GM23248 (cell line): ENCODE measurements around the gene COPZ2. TPM values are rescaled to one million over a fixed set of nuclear protein-coding genes. Genes with fewer than 3 reads are reported as not detected.

Source experiments
- DNase-seq: peaks from one replicate; pipeline ENCODE4 v3.0.0-alpha.2; 2015
- H2AFZ ChIP-seq: fragments of 200-600 bp; sonication (generic); 2 replicates; pipeline ENCODE4 v1.6.1; 2016; ENCODE audit warnings: antibody characterized with exemption
- H3F3A ChIP-seq: fragments of 200-600 bp; sonication (generic); 2 replicates; pipeline ENCODE4 v1.6.1; 2016; ENCODE audit warnings: mild to moderate bottlenecking, antibody characterized with exemption, mixed run types; ENCODE audit not compliant: insufficient read depth
- H3K27ac ChIP-seq: fragments of 200-600 bp; sonication (generic); 2 replicates; pipeline ENCODE4 v1.5.1; 2016; ENCODE audit warnings: mild to moderate bottlenecking
- H3K27me3 ChIP-seq: fragments of 200-600 bp; sonication (generic); replicated peaks from 2 replicates; pipeline ENCODE4 v1.6.1; 2016; ENCODE audit warnings: mild to moderate bottlenecking; ENCODE audit not compliant: insufficient read depth
- H3K36me3 ChIP-seq: fragments of 200-600 bp; sonication (generic); 2 replicates; pipeline ENCODE4 v1.6.1; 2016; ENCODE audit warnings: low read depth, mild to moderate bottlenecking
- H3K4me1 ChIP-seq: fragments of 200-600 bp; sonication (generic); 2 replicates; pipeline ENCODE4 v1.6.1; 2016; ENCODE audit warnings: mild to moderate bottlenecking; ENCODE audit not compliant: insufficient read depth
- H3K4me2 ChIP-seq: fragments of 200-600 bp; sonication (generic); one replicate; pipeline ENCODE4 v1.6.1; 2016; ENCODE audit warnings: mild to moderate bottlenecking; ENCODE audit not compliant: unreplicated experiment
- H3K4me3 ChIP-seq: fragments of 200-600 bp; sonication (generic); 2 replicates; pipeline ENCODE4 v1.5.1; 2016; ENCODE audit warnings: mild to moderate bottlenecking
- H3K79me2 ChIP-seq: fragments of 200-600 bp; sonication (generic); 2 replicates; pipeline ENCODE4 v1.6.1; 2016; ENCODE audit warnings: mild to moderate bottlenecking; ENCODE audit not compliant: insufficient read depth
- H3K9ac ChIP-seq: fragments of 200-600 bp; sonication (generic); 2 replicates; pipeline ENCODE4 v1.6.1; 2016; ENCODE audit warnings: mild to moderate bottlenecking
- H3K9me2 ChIP-seq: fragments of 200-600 bp; sonication (generic); 2 replicates; pipeline ENCODE4 v1.6.1; 2016; ENCODE audit warnings: mixed run types, mild to moderate bottlenecking, moderate library complexity; ENCODE audit not compliant: insufficient read depth
- H3K9me3 ChIP-seq: fragments of 200-600 bp; sonication (generic); one replicate; pipeline ENCODE4 v1.6.1; 2017; ENCODE audit warnings: low read depth
- H4K20me1 ChIP-seq: fragments of 200-600 bp; sonication (generic); 2 replicates; pipeline ENCODE4 v1.6.0; 2016; ENCODE audit not compliant: insufficient read depth
- EZH2 ChIP-seq: fragments of 200-600 bp; sonication (generic); IDR thresholded peaks from 2 replicates; pipeline ENCODE4 v1.6.1; 2018; ENCODE audit warnings: antibody characterized with exemption, mild to moderate bottlenecking; ENCODE audit not compliant: insufficient read depth, poor library complexity, severe bottlenecking
- EZH2phosphoT487 ChIP-seq: fragments of 200-600 bp; sonication (generic); IDR thresholded peaks from 2 replicates; pipeline ENCODE4 v1.6.1; 2018; ENCODE audit warnings: antibody characterized with exemption, moderate library complexity, mild to moderate bottlenecking, low read depth; ENCODE audit not compliant: insufficient read depth
- WGBS, 2 experiments: methylation state at CpG; one replicate each; pipeline ENCODE4 v1.1.6; 2015 to 2017; ENCODE audit warnings: low lambda C conversion rate in 2 of 2, low coverage in 1 of 2; ENCODE audit errors: missing lambda C conversion rate in 2 of 2; 5-methylcytosine and 5-hydroxymethylcytosine counted together
- in situ Hi-C: fragments of 300-500 bp; cut with MboI; formaldehyde crosslinking; loops from 2 replicates; pipeline ENCODE4 v1.15.0; 2020
- polyA plus RNA-seq: library from polyadenylated mRNA; unstranded; fragments of >200 nt; fragmentation: Nextera tagmentation; extraction: Ambion mirVana; gene quantifications from 2 replicates; pipeline ENCODE4 v1.2.1, GENCODE V29; 2016
- total RNA-seq: library from RNA; depleted of rRNA; stranded (reverse); fragments of >200 nt; shearing (Covaris generic); gene quantifications from 2 replicates; pipeline ENCODE4 v1.2.3, GENCODE V29; 2014

The COPZ2 gene
- total and polyA plus RNA-seq, 2 experiments from 2014 or later, result 148 to 399 TPM

DNA sequence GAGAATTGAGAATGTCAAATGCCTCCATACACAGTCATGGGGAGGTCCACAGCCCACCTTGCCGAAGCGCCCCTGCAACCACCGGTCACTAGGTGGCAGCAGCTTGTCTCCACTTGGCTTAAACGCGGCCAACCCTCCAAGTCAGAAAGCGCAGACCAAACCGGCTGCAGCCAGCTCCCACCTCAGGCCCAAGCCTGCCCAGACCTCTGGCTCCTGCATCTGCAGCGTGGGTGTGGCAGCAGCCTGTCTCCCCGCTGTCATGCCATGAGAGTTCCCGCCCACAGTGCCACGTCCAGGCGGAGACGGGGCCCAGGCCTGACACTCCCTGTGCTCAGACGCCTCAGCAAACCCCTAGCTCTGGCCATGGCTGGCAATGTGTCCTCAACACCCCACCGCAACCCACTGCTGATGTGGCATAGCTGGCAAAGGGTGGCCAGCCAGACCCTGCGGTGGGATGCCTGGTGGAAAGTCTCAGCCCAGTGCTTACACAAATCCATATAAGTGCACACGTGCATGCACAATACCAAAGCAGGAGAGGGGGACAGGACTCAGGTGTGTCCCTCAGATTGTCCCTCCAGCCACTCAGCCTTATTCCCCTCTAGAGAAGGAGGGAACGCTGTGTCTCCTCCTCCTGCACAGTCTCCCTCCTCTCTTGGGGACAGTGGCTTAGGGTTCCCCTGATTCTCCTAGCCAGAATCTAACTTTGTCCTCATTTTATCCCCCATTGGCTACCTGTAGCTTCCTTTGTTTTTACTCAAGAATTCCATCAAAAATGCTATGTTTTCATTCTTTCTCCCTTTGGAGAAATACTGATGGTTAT is 10.9 kb downstream of the COPZ2 start:
- Histone ChIP-seq H3K9ac (peak overlapping the region; percentile 93), H3K9me3 (no peaks in the 10 kb centered on the region), H3F3A (peaks cover 46% of the 10 kb centered on the region), H3K79me2 (no peaks in the 10 kb centered on the region), H3K36me3 (no peaks in the 10 kb centered on the region), H3K4me1 (peaks cover 39% of the 10 kb centered on the region), H3K27ac (peak overlapping the region; percentile 98), H3K27me3 (no peaks in the 10 kb centered on the region), H3K4me3 (peak overlapping the region; percentile 73), H2AFZ (peak overlapping the region; percentile 33; the same call in 1 of the 2 replicates), H4K20me1 (no peaks in the 10 kb centered on the region), H3K9me2 (no peaks in the 10 kb centered on the region), H3K4me2 (peak overlapping the region; percentile 91)
- TF ChIP-seq EZH2phosphoT487, result no peak
- TF ChIP-seq EZH2, result no peak
- 9% methylated on average over 17 to 18 of the region's 18 CpGs for WGBS, 2 experiments
- in situ Hi-C loops, result loop anchor here (5.0 kb wide), 1 partner anchor 46 kb away; no protein-coding TSS in a partner anchor
- peak; percentile 99 for DNase-seq

DNA sequence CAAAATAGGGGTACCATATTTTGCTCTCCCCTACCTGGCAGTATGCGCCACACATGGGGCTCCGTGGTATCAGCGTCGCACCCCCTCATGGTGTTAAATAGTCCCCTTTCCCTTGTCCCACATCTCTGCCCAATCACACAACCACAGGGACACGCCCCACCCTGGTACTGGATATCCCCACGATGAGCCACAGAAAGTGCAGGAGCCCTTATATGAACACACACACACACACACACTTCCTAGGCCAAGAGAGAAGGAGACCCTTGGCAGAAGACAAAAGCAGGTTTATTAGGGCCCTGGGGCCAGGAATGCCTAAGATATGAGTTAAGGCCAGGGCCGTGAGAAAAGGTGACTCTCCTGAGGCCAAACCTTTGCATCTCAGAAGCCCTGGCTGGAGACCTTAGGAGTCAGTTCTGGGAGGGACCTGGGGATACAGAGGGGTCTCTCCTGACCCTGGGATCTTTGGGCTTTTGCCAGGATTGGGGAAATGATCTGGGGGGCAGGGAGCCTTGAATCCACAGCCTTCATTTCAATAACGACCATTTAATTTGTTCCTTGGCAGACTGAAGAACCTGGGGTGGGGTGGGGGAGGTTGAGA is 11.6 kb downstream of the COPZ2 start:
- Histone ChIP-seq H3K79me2 (no peaks in the 10 kb centered on the region), H3K9me3 (no peaks in the 10 kb centered on the region), H4K20me1 (no peaks in the 10 kb centered on the region), H3K9me2 (no peaks in the 10 kb centered on the region), H3K4me1 (peaks cover 34% of the 10 kb centered on the region), H3K36me3 (no peaks in the 10 kb centered on the region), H3K4me2 (peak overlapping the region; percentile 91), H3K9ac (peak overlapping the region; percentile 93), H2AFZ (0 out of 2 replicates have a peak overlapping the region, but pooled peaks have one; percentile 66), H3F3A (peaks cover 38% of the 10 kb centered on the region), H3K4me3 (peak overlapping the region; percentile 73), H3K27me3 (no peaks in the 10 kb centered on the region), H3K27ac (peak overlapping the region; percentile 98)
- DNase-seq, result peak; percentile 68
- in situ Hi-C loops, result loop anchor here (5.0 kb wide), 1 partner anchor 46 kb away; no protein-coding TSS in a partner anchor
- TF ChIP-seq EZH2phosphoT487 (no peak), EZH2 (no peak)
- WGBS, 2 experiments, result 10 to 12% methylated on average over 8 of the region's 8 CpGs

DNA sequence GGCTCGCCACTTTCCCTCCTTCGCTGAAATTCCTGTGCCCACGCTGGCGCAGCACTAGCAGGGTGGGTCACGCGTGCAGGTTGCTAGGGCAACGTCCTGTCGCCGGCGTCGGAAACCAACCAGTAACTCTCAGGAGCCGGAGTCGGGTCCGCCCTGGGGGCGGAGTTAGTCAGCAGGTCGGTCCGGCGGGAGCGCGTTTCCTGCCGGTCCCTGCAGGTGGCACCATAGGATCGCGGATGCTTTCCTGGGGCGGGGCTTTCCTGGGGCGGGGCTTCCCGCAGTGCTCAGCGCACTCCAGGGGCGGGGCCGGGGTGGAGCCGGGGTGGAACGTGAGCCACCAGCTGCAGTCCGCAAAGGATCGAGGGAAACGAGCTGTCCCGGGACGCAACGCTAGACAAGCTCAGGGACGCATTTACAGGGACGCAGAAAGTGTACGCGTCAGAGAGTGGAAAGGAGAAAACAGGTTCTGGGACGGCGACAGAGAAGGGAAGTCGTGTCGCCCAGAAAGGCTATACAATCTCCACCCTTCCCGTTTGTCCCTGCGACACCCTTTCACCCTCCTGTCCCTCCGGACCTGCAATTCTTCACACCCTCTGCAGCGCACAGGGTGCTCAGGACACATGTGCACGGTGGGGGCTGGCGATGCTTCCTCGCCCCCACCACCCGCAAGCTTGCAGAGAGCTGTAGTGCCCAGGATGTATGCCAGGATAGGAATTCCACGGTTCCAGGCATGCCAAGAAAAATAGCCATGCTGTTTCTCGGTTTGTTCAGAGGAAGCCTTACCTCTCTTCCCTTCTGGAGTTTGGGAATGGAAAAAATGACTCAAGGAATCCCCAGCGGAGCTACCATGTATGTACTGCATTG is 12.3 kb downstream of the COPZ2 start:
- H3K36me3 ChIP-seq, result no peaks in the 10 kb centered on the region
- no peaks in the 10 kb centered on the region for H3K79me2 ChIP-seq
- no peaks in the 10 kb centered on the region for H3K9me2 ChIP-seq
- peak overlapping the region; percentile 98 for H3K27ac ChIP-seq
- H3K9me3 ChIP-seq, result no peaks in the 10 kb centered on the region
- H3K4me1 ChIP-seq, result peaks cover 27% of the 10 kb centered on the region
- in situ Hi-C loops, result loop anchor here (5.0 kb wide), 1 partner anchor 47 kb away; no protein-coding TSS in a partner anchor
- H3K4me3 ChIP-seq, result peak overlapping the region; percentile 78
- H4K20me1 ChIP-seq, result no peaks in the 10 kb centered on the region
- 1% methylated on average over 39 to 53 of the region's 56 CpGs for WGBS, 2 experiments
- peak; percentile 99 for DNase-seq
- peaks cover 33% of the 10 kb centered on the region for H3F3A ChIP-seq
- H2AFZ ChIP-seq, result peak overlapping the region; percentile 77
- peak overlapping the region; percentile 93 for H3K9ac ChIP-seq
- TF ChIP-seq EZH2 (no peak), EZH2phosphoT487 (no peak)
- H3K4me2 ChIP-seq, result peak overlapping the region; percentile 98
- no peaks in the 10 kb centered on the region for H3K27me3 ChIP-seq
